GM21367 (cell line): ENCODE measurements around the gene PRKCH.

Source experiments
- ATAC-seq: cut with Tn5 transposase; IDR thresholded peaks from one replicate; pipeline ENCODE4 v1.9.1; 2021; ENCODE audit not compliant: unreplicated experiment

Gene PRKCH

GRCh38 chr14:61505815-61506809, 184.7 kb downstream of the PRKCH start:
- ATAC-seq = no peak

GRCh38 chr14:61508526-61508925, 187.1 kb downstream of the PRKCH start:
- no peak for ATAC-seq

GRCh38 chr14:61510736-61511557, 189.6 kb downstream of the PRKCH start:
- no peak for ATAC-seq

GRCh38 chr14:61511558-61511948, 190.2 kb downstream of the PRKCH start:
- no peak for ATAC-seq

GRCh38 chr14:61512026-61512834, 190.9 kb downstream of the PRKCH start:
- no peak for ATAC-seq

- no peak for ATAC-seq
These were observed 192.8 kb downstream of the PRKCH start for GRCh38 chr14:61513986-61514830.

- ATAC-seq = no peak
These were observed 193.5 kb downstream of the PRKCH start for GRCh38 chr14:61514927-61515326.

- no peak for ATAC-seq
These were observed 194.2 kb downstream of the PRKCH start for GRCh38 chr14:61515436-61516117.

- ATAC-seq = no peak
These were observed 194.9 kb downstream of the PRKCH start for GRCh38 chr14:61516118-61516743.

- ATAC-seq = no peak
These were observed 195.7 kb downstream of the PRKCH start for GRCh38 chr14:61516964-61517653.

DNA sequence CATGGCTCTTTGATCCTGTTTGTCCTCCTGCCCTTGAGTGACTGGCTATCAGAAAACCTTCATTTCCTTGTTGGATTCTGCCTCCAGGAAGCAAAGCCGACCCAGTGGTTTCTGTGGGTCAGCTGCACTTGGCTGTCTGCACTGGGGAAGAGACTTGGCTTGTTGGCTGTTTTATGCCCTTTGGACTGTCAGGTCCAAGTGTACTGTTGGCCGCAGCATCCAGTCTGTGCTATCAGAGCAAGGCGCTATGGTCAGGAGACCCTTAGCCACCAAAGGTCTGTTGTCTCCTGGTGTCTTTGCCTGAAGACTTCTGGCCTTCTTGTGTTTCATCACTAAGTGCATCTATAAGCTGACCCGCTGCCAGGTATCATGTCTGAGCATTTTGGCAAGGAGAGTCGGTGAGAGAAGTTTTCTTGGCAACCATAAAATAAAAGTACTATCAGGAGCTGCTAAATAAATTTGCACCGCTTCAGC, 196.6 kb downstream of the PRKCH start:
- ATAC-seq = no peak

- ATAC-seq = no peak
These were observed 197.0 kb downstream of the PRKCH start for GRCh38 chr14:61518403-61518802.

DNA sequence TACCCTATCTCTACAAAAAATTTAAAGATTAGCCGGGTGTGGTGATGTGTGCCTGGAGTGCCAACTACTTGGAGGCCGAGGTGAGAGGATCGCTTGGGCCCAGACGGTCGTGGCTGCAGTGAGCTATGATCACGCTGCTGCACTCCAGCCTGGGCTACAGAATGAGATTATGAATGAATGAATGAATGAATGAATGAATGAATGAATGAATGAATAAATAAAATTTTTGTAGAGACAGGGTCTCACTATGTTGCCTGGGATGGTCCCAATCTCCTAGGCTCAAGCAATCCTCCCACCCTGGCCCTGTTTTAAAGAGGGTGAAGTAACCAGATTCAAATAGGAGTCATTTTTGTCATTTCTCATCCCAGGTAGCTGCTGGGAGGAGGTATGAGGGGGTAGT, 197.7 kb downstream of the PRKCH start:
- no peak for ATAC-seq

- ATAC-seq = no peak
These were observed 198.4 kb downstream of the PRKCH start for GRCh38 chr14:61519735-61520134.

GRCh38 chr14:61520576-61520975, 199.2 kb downstream of the PRKCH start:
- no peak for ATAC-seq

DNA sequence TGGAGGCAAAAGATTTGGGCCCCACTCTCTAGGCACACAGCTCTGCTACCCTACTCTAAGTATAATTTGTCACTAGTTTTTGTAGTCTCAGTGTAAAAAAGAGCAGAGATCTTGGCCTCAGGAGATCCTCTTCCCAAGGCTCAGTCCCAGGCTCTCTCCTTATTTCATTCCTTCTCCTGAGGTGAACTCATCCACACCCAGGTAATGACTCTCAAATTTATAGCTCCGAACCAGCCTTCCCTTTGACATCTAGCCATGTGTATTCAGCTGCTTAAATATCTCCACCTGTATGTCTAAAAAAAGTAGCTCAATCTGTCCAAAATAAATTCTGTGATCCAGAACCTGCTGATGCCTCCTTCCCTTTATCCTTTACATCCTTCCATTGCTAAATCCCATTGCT, 200.4 kb downstream of the PRKCH start:
- ATAC-seq = no peak

GRCh38 chr14:61523751-61524150, 202.4 kb downstream of the PRKCH start:
- no peak for ATAC-seq

DNA sequence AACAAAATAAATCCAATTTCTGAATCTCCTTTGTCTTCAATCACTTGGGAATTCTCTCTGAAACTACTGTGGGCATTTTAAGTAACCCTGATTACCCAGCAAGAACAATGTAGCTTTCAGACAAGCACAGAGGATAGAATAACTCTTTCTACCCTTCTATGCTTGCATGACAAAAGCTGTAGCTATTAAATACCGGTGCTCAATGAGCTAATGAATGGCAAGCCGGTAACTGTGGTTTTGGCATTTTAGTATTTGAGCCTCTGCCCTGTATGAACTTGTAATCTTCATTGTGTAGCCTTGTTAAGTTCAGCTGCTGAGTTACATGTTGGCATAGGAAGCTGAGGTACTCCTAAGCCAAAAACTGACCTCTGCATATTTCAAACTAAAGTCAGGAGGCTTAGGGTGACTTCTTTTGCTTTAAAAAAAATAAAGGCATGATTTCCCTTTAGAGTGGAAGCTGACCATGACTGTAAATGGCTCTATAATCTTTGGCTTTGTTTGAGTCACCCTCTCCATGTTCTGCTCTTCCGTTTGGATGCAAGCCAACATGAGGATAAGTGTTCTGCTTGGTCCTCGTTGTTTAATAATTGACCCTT, 202.9 kb downstream of the PRKCH start:
- no peak for ATAC-seq
